ENCODE data around the gene DNAJB1. TPM values are rescaled to one million over a fixed set of nuclear protein-coding genes. Genes with fewer than 3 reads are reported as not detected.

DNAJB1 gene
- total and polyA plus RNA-seq, 2 of the 13 experiments (the other 11 are each of a cell fraction or from before 2014, with no cell fraction given), result 87.5 to 97.3 TPM

GRCh38 chr19:14495672-14496028 lies 22.5 kb downstream of the DNAJB1 start (continued):
- TF ChIP-seq FOXC1 (CRISPR knock-in tag; IDR thresholded peaks at IDR 0.05; ENCODE audit: borderline replicate concordance) (peak; percentile 19; the same call in 1 of the 2 replicates), MXD1 (CRISPR knock-in tag; IDR thresholded peaks at IDR 0.05) (0 out of 2 replicates have a peak, but pooled peaks have one; percentile 1), SNAI1 (CRISPR knock-in tag; IDR thresholded peaks at IDR 0.05; ENCODE audit: borderline replicate concordance) (no peak), EED (CRISPR knock-in tag; IDR thresholded peaks at IDR 0.05) (no peak), NFE2L2 (IDR thresholded peaks at IDR 0.05; ENCODE audit: low read length) (no peak), ETS1 (CRISPR knock-in tag; IDR thresholded peaks at IDR 0.05) (peak; percentile 51; the same call in 1 of the 2 replicates), CENPT (CRISPR knock-in tag; IDR thresholded peaks at IDR 0.05; ENCODE audit: low read depth) (no peak; the same call in 1 of the 2 replicates), TAF1 (CRISPR knock-in tag; IDR thresholded peaks at IDR 0.05) (no peak; the same call in 1 of the 2 replicates), FOXA3 (CRISPR knock-in tag; IDR thresholded peaks at IDR 0.05) (no peak), RARA (CRISPR knock-in tag; IDR thresholded peaks at IDR 0.05) (no peak), HMGA1 (CRISPR knock-in tag; conservative IDR thresholded peaks at IDR 0.05) (no peak), ZNF124 (CRISPR knock-in tag; IDR thresholded peaks at IDR 0.05) (no peak), ASH2L (IDR thresholded peaks at IDR 0.05; ENCODE audit: insufficient read length, low read depth, low read length) (peak; percentile 8), ZNF619 (CRISPR knock-in tag; IDR thresholded peaks at IDR 0.05) (no peak), NFATC3 (CRISPR knock-in tag; IDR thresholded peaks at IDR 0.05) (no peak), ZNF609 (CRISPR knock-in tag; IDR thresholded peaks at IDR 0.05; ENCODE audit: borderline replicate concordance) (no peak), CEBPG (CRISPR knock-in tag; IDR thresholded peaks at IDR 0.05) (no peak), TRIM24 (CRISPR knock-in tag; IDR thresholded peaks at IDR 0.05) (no peak), PATZ1 (CRISPR knock-in tag; IDR thresholded peaks at IDR 0.05) (peak; percentile 37; the same call in 1 of the 2 replicates), ZSCAN29 (CRISPR knock-in tag; conservative IDR thresholded peaks at IDR 0.05) (no peak), NFE2 (CRISPR knock-in tag; IDR thresholded peaks at IDR 0.05) (no peak), CSRNP2 (CRISPR knock-in tag; conservative IDR thresholded peaks at IDR 0.05; ENCODE audit: low read depth) (no peak)
